Posterior cingulate gyrus (tissue), 11 donors: ENCODE data around the gene CNOT8.

Source experiments
- DNase-seq, 10 donors: peaks; one replicate each; pipeline versions ENCODE4 v3.0.0 to v3.0.0-alpha.2; 2020 to 2021; ENCODE audit warnings: mixed read lengths in 3 of 10
- intact Hi-C: fragments of 100-400 bp; cut with DNase I; formaldehyde crosslinking; loops from one replicate; pipeline ENCODE4 v1.15.1; 2023

Gene CNOT8

DNA sequence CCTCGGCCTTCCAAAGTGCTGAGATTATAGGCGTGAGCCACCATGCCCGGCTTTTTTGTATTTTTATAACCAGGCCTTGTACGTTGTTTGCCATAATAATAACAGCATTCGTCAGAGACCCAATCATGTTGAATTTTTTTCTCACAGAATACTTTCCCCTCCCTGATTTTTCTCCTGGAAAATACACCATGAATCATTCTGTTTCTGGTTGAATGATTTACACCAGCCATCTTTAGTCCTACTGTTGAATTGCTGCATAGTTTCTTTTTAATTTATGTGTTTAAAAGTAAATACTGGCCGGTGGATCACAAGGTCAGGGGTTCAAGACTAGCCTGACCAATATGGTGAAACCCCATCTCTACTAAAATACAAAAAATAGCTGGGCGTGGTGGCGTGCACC lies 3.5 kb downstream of the CNOT8 start:
- DNase-seq: no peak
- intact Hi-C loops: no loop called here

DNA sequence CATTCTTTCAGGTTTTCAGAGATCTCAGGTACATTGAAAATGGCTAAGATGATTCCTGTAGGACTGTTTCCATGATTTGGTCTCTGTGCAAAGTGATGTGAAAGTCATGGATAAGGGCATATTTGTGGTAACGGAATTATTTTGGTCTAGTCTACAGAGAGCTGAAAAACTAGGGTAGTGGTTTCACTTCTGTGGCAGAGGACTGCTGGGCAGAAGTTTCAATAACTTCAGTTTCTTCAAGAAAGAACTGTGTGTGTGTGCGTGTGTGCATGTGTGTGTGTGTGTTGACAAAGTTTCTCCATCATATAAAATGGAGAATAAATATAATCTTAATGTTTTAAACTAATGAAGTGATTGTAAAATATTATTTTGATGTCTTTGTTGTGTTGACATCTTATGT lies 4.3 kb downstream of the CNOT8 start:
- no peak for DNase-seq
- intact Hi-C loops: no loop called here

DNA sequence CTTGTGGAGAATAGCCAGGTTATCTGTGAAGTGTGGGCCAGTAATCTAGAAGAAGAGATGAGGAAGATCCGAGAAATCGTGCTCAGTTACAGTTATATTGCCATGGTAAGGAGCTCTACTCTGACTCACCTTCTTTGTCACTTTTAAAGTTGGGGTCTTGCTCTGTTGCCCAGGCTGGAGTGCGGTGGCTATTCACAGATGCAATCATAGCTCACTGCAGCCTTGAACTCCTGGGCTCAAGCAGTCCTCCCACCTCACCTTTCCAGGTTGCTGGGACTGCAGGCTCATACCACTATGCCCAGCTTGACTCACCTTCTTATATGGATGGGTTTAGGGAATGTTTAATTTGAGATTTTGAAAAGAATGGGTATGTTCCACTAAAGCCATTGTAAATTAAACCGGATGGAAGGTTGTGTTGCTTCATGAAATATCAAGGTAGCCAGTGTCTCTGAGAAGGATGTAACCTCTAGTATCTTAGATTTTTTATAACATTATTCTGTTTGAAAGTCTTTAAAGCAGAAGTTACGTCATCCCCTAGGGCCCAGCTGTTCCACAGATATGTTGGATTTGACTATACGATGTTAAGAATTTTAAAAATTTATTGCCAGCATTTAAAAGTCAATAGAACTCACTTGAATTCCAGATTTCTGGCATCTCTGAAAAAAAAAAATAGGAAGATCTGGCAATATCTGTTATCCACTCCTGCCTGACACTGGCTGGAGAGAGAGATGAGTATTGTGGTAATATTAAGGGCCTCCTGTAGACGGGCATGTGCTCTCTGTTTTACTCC lies 5.1 kb downstream of the CNOT8 start:
- intact Hi-C loops: no loop called here
- DNase-seq: no peak

DNA sequence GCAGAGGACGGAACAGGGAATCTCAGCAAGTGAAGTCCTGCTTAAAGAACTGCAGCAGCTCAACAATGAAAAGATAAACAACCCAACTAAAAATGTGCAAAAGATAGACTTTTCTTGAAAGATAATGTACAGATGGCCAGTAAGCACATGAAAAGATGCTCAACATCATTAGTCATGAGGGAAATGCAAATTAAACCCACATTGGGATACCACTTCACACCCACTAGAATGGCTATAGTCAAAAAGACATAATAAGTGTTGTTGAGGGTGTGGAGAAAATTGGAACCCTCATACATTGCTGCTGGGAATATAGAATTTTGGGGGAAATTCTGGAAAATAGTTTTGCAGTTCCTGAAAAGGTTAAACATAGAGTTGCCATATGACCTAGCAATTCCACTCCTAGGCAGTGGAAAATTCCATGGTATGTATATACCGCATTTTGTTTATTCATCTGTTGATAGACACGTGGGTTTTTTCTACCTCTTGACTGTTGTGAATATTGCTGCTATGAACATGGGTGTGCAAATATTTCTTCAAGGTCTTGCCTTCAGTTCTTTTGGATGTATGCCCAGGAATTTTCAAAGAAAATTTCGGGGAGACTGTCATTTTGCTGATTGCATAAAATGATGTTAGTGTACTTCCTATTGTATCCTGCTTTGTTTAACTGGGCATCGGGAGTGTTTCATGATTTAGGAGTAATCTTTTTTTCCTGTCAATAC lies 7.2 kb downstream of the CNOT8 start:
- no peak for DNase-seq
- intact Hi-C loops: no loop called here

DNA sequence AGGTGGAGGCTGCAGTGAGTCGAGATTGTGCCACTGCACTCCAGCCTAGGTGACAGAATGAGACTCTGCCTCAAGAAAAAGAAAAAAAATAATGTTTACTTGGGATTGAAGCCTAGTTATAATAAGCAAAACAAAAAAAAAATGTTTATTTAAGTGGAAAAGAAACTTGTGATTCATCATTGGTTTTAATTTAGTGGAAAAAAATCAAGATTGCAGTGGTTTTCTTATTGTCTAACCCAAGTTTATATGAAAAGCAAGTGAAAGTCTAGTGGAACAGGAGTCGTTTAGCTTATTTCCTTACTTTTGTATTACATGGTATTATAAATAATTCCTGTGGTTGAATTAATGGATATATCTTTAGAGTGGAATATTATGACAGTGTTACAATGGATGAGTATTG lies 8.4 kb downstream of the CNOT8 start:
- DNase-seq: no peak
- intact Hi-C loops: no loop called here

DNA sequence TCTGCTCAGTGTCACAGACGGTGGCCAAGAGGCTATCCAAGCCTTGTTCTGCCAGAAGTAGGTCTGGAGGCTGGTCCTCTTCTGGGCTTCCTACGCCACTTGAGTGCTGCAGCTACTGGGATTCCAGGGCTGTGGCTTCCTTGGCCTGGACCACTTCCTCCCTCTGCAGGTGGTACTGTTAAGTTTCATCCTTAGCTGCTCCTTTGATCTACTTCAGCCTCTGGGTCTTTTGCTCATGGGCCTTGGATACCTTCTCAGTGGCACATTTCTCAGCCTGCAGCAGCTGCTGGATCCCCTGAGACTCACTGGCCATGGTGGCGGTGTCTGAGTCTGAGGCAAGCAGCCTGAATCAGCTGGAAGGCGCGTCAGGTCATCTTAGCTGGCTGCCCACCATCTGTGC lies 10.3 kb downstream of the CNOT8 start:
- intact Hi-C loops: no loop called here
- DNase-seq: no peak

DNA sequence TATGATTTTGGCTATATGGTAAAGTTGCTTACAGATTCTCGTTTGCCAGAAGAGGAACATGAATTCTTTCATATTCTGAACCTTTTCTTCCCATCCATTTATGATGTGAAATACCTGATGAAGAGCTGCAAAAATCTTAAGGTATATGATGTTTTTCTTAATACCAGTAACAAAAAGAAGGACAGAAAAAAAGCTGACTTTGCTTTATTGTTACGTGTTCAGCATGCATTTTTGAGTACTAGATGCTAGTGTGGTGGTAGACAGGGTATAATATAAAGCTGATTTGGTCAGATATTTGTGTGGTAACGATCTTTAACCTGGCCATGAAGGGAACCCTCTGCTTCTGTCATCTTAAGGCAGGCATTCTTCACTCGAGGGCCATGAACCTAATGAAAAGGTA lies 13.3 kb downstream of the CNOT8 start:
- DNase-seq: no peak
- intact Hi-C loops: no loop called here

DNA sequence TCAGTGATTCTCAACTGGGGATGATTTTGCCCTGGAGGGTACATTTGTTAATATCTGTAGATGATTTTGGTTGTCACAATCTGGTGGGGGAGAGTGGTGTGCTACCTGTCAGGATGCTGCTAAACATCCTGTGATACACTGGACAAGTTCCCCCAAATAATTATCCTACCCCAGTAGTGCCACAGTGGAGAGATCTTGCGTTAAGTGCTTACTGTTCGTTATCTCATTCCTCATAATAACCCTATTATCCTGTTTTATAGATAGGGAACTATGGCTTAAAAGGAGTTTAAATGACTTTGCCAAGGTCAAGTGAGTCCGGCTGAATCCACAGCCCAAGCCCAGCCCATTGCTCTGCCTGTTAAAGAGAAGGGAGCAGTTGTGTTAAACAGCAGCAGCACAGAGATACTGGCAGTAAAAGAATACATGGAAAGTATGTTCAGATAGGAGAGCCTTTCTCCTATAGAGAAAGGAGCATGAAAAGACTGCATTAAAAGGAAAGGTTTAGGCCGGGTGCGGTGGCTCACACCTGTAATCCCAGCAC lies 15.4 kb downstream of the CNOT8 start:
- intact Hi-C loops: no loop called here
- no peak for DNase-seq

DNA sequence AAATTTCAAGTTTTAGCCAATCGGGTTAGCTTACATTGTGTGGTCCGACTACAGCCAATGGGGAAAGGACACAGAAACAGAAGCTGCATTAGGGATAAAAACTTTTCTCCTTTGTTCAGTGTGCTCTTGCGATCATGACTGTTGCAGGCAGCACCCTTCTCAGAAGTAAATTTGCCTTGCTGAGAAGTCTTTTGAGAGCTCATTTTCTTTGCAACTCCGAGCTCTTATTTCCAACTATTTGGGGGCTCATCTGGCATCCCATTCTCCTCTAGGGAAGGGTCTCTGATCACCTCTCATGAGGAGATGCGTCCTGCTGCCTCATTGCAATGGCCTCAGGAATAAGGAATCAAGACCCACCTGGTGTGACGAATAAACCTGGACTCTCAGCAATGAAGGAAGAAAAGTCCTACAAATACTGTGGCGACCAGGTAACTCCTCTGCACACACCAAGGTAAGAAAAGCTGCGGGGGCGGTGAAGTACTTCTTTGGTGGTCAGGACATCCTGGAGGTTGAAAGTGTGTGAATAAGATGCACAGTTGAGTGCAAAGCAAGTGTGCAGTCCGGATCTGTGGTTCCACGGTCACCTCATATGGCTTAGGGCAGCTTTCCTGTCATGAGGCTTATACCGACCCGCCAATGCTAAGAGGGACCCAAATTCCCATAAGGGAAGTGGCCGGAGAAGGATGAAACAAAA lies 20.4 kb downstream of the CNOT8 start:
- intact Hi-C loops: no loop called here
- DNase-seq: no peak

DNA sequence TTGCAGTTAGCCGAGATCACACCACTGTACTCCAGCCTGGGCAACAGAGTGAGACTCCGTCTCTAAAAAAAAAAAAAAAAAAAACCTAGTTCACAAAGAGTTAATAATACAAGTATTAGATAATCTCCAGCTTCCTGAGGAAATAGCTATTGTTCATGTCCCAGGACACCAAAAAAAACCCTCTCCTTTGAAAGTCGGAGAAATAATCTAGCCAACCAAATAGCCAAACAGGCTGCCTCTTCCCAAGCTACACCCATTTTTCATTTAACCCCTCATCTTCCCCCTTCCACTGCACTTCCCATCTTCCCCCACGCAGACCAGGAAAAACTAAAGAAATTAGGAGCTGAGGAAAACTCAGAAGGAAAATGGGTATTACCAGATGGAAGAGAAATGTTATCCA lies 23.6 kb downstream of the CNOT8 start:
- intact Hi-C loops: no loop called here
- DNase-seq: no peak

DNA sequence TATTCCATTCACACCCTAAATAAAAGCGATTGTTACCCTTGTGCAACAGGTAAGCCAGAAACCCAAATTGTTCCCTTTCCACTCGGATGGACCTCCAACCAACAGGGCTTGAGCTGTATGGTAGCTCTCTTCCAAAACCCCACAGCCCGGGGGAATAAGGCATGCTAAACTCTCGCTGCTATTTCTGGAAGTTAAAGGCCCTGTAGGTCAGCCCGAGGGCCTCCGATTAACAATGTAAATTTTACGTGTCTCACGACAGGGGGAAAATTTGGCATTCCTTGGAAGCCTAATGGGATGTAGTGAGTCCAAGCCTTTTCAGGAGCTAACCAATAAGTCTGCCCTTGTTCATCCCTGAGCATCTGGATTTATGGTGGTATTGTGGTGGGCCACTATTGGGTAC lies 26.0 kb downstream of the CNOT8 start:
- intact Hi-C loops: no loop called here

DNA sequence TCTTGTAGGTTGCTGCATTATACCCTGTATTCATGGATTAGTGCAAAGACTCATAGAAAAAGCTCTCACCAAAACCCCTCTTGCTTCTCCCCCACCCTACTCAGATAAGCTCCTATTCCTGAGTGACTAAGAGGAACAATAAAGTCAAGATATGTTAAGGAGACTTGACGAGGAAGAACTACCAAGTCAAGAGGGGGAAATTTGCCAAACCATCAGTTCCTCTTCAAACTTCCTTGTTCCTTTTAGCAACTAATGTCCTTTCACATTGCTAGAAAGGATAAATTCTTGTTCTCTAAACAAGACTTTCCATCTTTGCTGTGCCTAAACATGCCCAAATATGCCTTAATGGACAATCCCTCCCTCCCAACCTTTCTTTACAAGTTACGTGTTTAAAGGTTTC lies 27.0 kb downstream of the CNOT8 start:
- intact Hi-C loops: no loop called here
- DNase-seq: no peak

More for the DNA sequence above, 26.0 kb downstream of the CNOT8 start:
- no peak for DNase-seq

DNA sequence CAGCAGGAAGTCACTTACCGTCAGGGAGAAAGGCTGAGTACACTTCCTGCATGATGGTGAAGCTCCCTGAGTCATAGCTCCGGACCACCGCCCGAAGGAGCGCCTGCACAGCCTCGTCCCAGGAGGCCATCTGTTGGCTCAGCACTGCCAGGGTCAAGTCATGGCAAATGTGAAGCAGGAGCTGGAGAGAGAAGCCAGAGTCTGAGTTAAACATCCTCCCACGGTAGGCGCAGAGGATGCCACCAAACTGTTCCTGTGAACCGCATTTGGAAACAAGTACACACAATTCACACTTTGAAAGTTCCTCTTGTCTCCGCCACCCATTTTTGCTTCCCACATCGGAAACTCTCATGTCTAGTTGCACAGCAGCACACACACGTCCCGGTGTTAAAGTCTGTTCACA lies 33.9 kb downstream of the CNOT8 start:
- peak in 6 of 10 donors; percentile 14 to 84 (median 62) for DNase-seq
- intact Hi-C loops: no loop called here

DNA sequence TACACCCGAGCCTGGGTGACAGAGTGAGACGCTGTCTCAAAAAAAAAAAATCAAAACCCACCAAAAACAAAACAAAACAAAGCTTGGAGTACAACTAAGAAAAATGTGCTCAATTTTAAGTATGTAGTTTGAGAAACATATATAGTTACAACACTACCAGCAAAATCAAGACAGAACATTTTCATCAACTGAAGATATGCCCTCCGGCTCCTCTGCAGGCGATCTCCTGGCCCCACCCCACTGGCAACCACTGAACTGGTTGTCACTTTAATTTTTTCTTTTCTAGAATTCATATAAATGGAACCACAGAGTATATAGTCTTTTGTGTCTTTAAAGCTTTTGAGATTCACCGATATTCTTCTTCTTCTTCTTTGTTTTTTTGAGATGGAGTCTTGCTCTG lies 35.0 kb downstream of the CNOT8 start:
- intact Hi-C loops: no loop called here
- no peak for DNase-seq

DNA sequence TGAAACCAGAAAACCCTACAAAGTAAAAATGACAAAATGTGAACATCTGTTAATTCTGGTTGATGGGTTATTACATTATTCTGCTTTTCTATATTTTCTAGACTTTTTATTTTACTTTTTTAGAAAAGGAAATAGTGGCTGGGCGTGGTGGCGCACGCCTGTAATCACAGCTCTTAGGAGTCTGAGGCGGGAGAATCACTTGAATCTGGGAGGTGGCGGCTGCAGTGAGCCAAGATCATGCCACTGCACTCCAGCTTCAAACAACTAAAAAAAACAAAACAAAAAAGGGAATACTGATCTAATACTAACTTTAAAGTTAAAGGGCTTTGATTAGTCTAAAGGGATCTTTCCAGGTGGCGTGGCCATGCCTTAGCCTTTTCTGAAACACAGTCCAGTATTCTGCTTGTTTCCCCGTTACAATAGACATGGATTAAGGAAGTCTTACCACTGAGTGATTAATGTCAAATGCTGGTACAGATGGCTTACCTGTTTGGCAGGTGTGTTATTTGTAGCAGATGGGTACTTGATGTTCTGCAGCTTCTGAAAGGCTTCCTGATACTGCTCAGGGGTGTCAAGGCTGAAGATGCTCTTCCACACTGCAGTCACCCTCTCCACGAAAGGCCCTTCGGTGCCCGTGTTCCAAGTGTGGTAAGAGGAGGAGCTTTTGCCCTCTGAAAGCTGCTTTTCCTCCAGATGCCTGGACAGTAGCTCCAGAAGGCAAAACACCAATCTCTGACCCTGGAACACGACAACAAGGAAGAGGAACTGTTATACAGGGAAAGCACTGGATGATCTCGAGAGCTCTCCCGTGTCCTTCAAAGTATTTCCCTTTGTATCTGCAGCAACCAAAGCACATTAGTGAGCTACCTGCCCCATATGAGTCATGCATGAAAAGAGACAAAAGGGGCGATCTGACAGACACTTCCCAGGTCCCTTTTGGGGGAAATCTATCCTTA lies 37.5 kb downstream of the CNOT8 start:
- intact Hi-C loops: no loop called here
- no peak for DNase-seq

DNA sequence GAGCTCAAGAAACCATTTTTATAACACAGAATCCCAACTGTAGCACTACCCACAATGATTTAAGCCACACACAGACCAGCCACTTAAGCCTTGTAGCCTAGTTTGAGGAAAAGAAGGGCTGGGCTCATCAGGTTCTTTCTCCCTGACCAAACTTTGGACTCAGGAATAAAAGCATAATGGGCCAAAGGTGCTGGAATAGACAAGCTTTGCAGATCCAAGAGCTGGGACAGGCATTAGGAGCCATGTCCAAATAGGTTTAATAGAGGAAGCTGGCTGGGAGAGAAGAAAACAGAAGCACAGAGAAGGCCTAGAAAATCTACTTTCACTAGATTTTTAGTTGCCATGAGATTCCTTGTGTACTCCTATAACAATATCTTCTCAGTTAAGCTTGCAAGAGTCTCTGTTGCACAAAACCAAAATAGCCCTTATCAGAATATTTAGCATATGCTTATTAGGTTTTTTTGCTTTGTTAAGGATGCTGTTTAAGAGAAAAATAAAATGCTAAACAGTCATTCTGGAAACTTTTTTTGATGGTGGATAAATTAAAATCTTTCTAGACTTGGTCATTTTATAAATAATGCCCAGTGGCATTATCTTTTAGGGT lies 38.2 kb downstream of the CNOT8 start:
- no peak for DNase-seq
- intact Hi-C loops: no loop called here

DNA sequence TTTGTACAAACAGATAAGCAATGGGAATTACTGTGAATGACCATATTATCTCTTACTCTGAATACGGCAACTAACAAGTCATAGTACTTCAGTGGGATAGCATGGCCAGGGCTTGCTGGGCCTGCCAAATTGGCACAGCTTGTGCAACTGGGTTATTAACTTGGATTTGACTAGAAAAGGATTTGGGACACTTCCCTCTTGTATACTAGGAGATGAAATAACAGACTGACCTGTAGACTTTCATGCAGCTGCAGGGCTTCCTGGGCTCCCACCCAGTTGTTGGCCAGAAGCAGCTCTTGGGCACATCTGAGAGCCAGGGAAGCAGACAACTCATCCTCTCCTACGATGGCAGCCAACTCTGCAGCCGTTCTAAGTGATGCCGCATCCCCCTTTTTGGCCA lies 39.8 kb downstream of the CNOT8 start:
- no peak for DNase-seq
- intact Hi-C loops: no loop called here

DNA sequence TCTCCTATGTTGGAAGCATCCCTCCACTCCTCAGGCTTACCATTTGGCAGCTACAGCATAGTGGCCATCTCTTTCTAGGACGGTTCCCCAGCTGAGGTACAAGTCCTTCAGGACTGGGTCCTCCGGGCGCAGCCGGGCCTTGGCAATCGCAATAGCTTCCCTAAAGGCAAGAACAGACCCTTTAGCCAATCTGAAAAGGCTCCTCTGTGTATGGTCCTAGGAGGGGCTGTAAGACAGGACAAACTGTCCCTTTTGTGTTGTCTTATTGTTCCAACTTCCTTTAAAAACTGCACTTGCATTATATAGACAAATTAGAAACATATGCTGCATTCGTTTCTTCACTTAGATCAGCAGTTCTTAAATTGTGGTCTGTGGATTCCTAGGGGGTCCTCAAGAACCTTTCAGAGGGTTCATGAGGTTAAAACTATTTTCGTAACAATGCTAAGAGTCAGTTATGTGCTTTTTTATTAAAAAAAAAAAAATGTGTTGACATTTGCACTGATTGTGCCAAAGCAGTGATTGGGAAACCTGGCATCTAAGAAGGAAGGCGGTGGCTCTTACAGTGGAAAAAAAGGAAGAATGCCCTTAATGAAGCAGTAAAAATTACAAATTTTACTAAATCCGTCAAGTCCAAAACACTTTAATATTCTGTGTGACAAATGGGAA lies 40.9 kb downstream of the CNOT8 start:
- intact Hi-C loops: no loop called here
- DNase-seq: no peak

DNA sequence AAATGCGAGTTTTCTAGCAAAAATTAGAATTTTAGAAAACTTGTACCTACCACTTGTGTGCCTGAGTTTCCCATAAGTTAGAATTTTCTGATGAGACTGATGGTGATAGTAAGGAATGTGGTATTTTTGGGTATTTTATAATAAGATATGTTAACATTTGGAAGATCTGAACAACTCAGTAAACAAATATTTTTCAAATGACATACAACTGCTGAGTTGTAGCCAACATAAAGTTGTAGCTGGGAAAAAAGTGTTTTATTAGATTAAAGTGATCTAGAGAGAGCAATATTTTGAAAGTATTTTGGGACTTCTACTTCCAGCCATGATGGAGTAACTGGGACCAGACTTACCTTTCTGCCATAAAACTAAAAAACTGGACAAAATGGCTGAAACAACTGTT lies 41.6 kb downstream of the CNOT8 start:
- intact Hi-C loops: no loop called here
- no peak for DNase-seq
